SK-N-MC (cell line): Measurements from ENCODE around the gene STX11.

Experiments used
- DNase-seq: peaks from one replicate; pipeline ENCODE4 v3.0.0-alpha.2; 2011; ENCODE audit warnings: low read depth, low spot score
- H3K27ac ChIP-seq: fragments of 200-600 bp; sonication (generic); 2 replicates; pipeline ENCODE4 v1.5.1; 2016; ENCODE audit warnings: mixed run types
- H3K36me3 ChIP-seq: fragments of 200-600 bp; sonication (generic); 2 replicates; pipeline ENCODE4 v1.6.1; 2017; ENCODE audit warnings: antibody characterized with exemption, low read length, mixed read lengths; ENCODE audit not compliant: insufficient read depth
- H3K4me3 ChIP-seq: fragments of 200-600 bp; sonication (generic); 2 replicates; pipeline ENCODE4 v1.5.1; 2016
- H3K9ac ChIP-seq: fragments of 200-600 bp; sonication (generic); 2 replicates; pipeline ENCODE4 v1.8.0; 2017; ENCODE audit warnings: mixed run types, mixed read lengths; ENCODE audit not compliant: insufficient read length
- H3K9me3 ChIP-seq: fragments of 200-600 bp; sonication (generic); 2 replicates; pipeline ENCODE4 v1.6.1; 2017; ENCODE audit warnings: low read depth, mild to moderate bottlenecking, antibody characterized with exemption, low read length, moderate library complexity, mixed read lengths
- EZH2 ChIP-seq: fragments of 200-600 bp; sonication (generic); IDR thresholded peaks from one replicate; pipeline ENCODE4 v1.6.1; 2017; ENCODE audit warnings: antibody characterized with exemption
- FOXP2 ChIP-seq: optimal IDR thresholded peaks from 2 replicates; pipeline ENCODE3; 2011; ENCODE audit warnings: mild to moderate bottlenecking, moderate library complexity; ENCODE audit not compliant: insufficient read depth; ENCODE audit errors: extremely low read length, control extremely low read depth
- POLR2AphosphoS5 ChIP-seq: IDR thresholded peaks from 2 replicates; pipeline ENCODE4 v1.6.1; 2012; ENCODE audit warnings: mild to moderate bottlenecking, low read depth, low read length, borderline replicate concordance

Gene STX11

GRCh38 chr6:144148886-144149285 lies 1.4 kb upstream of the STX11 start:
- no peaks in the 10 kb centered on the region for H3K36me3 ChIP-seq
- H3K9me3 ChIP-seq: no peaks in the 10 kb centered on the region
- no peak for TF ChIP-seq EZH2
- TF ChIP-seq POLR2AphosphoS5: no peak
- TF ChIP-seq FOXP2: no peak
- H3K27ac ChIP-seq: no peak overlapping the region
- H3K4me3 ChIP-seq: no peak overlapping the region
- H3K9ac ChIP-seq: no peak overlapping the region
- no peak for DNase-seq

DNA sequence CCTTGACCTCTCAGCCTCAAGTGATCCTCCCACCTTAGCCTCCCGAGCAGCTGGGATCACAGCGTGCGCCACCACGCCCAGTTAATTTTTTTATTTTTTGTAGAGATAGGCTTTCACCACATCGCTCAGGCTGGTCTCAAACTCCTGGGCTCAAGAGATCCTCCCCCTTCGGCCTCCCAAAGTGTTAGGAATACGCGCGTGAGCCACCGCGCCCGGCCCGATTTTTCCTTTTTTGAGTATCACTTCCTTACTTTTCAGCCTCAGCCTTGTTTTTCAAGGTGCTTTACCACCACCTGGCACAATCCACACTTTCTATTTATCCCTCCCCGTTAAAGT lies 791 bp upstream of the STX11 start:
- TF ChIP-seq EZH2 (no peak), FOXP2 (no peak), POLR2AphosphoS5 (no peak)
- no peaks in the 10 kb centered on the region for H3K36me3 ChIP-seq
- no peaks in the 10 kb centered on the region for H3K9me3 ChIP-seq
- no peak overlapping the region for H3K9ac ChIP-seq
- H3K4me3 ChIP-seq: peak overlapping the region; percentile 77
- H3K27ac ChIP-seq: no peak overlapping the region
- no peak for DNase-seq

DNA sequence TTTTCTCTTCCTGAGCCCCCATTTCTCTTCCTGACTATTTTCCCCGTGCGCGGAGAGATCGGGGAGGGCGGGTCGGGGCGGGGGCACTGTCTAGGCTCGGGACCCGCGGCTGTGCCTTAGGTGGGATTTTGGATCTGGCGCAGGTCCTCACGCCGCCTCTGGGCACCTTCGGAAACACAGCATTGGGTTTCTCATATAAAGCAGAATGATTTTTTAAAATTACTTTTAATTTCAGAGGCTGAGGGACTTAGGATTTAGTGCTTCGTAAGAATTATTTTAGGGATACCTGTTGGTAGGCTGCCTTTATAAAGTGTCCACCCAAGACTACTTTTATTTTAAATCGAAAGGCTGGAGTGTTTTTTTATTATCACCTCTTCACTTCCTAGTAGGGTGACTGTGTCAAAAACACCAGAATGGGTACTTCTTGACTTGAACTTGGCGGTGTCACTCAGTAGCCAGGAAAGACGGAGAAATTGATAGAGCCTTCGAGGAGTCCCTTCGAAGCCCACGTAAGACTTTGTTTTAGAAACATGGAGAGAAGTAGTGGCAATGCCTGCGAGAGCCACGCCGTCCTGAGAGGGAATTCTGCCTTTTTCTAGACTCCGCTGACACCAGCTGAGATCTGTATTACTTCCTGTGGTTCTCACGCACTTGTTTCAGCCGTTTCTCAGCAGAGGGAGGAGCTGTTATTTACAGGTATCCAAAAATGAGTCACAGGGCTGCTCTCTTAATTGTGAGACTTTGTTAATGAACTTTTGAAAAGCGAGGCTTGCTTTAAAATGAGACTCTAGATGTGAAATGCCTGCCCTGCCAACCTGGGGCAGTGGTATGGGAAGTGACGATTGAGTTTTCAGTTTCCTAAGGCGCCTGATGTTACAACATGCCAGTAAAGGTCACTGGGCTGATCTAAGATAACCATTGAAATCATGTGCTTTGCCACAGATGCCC lies 667 bp downstream of the STX11 start:
- H3K9ac ChIP-seq: no peak overlapping the region
- no peaks in the 10 kb centered on the region for H3K9me3 ChIP-seq
- DNase-seq: no peak
- TF ChIP-seq POLR2AphosphoS5 (no peak), FOXP2 (no peak), EZH2 (no peak)
- no peak overlapping the region for H3K27ac ChIP-seq
- no peaks in the 10 kb centered on the region for H3K36me3 ChIP-seq
- peak overlapping the region; percentile 77 for H3K4me3 ChIP-seq

- Histone ChIP-seq H3K27ac (no peak overlapping the region), H3K9me3 (no peaks in the 10 kb centered on the region), H3K4me3 (no peak overlapping the region), H3K36me3 (no peaks in the 10 kb centered on the region), H3K9ac (no peak overlapping the region)
- DNase-seq: no peak
- TF ChIP-seq POLR2AphosphoS5: no peak
Measured at GRCh38 chr6:144152334-144152900, 2.1 kb downstream of the STX11 start.

DNA sequence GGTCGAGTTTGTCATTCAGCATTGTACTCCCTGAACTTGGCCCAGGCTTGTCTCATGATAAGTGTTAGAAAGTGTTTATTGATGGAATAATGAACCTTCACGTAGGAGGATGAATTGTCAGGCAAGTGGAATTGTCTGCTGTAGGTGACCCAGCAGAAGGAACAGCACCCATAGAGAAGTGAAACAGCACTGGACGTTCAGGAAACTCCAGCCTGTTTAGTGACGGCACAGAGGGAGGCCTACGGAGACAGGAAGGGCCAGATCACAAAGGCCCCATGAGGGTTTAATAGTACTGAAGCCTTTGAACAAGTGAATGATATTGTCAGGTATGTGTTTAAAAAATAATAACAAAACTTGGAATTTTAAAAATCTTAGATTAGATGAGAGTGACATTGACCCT lies 2.9 kb downstream of the STX11 start:
- Histone ChIP-seq H3K9me3 (no peaks in the 10 kb centered on the region), H3K36me3 (no peaks in the 10 kb centered on the region), H3K9ac (no peak overlapping the region), H3K4me3 (no peak overlapping the region), H3K27ac (no peak overlapping the region)
- TF ChIP-seq POLR2AphosphoS5 (no peak), FOXP2 (no peak), EZH2 (no peak)
- DNase-seq: no peak

DNA sequence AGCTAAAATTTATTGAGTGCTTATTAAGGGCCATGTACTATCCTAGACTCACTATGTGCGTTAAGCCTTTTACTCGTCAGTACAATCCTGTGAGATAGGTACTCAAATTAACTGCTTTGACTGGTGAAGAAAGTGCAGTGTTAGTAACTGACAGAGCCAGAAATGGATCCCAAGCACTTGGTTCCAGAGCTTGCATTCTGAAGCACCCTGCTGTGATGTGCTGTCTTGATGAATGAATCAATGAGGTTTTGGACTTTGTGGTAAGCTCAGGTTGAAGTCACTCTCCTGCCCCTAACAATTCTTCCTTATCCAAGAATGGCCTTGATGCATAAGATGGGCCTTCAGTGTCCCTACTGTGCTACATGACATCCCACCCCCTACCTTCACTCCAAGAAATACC lies 3.7 kb downstream of the STX11 start:
- Histone ChIP-seq H3K9ac (no peak overlapping the region), H3K36me3 (no peaks in the 10 kb centered on the region), H3K9me3 (no peaks in the 10 kb centered on the region), H3K27ac (no peak overlapping the region), H3K4me3 (no peak overlapping the region)
- no peak for TF ChIP-seq EZH2
- no peak for TF ChIP-seq POLR2AphosphoS5
- TF ChIP-seq FOXP2: no peak
- no peak for DNase-seq

DNA sequence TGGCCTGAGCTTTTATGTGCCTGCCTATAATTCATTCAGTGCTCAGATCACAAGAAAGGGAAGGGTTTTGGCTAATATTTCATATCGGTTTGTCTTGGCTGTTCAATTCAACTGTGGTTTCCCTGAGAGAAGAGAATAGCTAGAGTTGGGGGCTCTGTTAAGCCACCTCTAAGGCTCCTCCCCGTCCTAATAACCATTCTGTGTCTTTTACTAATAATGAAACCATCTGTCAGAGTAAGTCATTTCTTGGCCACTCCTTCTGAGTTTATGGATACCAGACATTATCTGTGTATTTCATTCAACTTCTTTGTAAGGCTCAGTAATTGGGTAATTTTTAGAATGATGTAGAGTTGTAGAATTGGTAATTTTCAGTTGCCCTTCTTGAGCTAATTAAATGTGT lies 5.2 kb downstream of the STX11 start:
- DNase-seq: no peak
- H3K9me3 ChIP-seq: no peaks in the 10 kb centered on the region
- H3K36me3 ChIP-seq: no peaks in the 10 kb centered on the region
- H3K27ac ChIP-seq: no peak overlapping the region
- no peak overlapping the region for H3K4me3 ChIP-seq
- H3K9ac ChIP-seq: no peak overlapping the region
- TF ChIP-seq POLR2AphosphoS5: no peak

- no peaks in the 10 kb centered on the region for H3K36me3 ChIP-seq
- TF ChIP-seq FOXP2 (no peak), POLR2AphosphoS5 (no peak), EZH2 (no peak)
- H3K9me3 ChIP-seq: no peaks in the 10 kb centered on the region
- no peak for DNase-seq
- H3K27ac ChIP-seq: no peak overlapping the region
- H3K4me3 ChIP-seq: no peak overlapping the region
- no peak overlapping the region for H3K9ac ChIP-seq
Measured at GRCh38 chr6:144156338-144156737, 6.0 kb downstream of the STX11 start.

DNA sequence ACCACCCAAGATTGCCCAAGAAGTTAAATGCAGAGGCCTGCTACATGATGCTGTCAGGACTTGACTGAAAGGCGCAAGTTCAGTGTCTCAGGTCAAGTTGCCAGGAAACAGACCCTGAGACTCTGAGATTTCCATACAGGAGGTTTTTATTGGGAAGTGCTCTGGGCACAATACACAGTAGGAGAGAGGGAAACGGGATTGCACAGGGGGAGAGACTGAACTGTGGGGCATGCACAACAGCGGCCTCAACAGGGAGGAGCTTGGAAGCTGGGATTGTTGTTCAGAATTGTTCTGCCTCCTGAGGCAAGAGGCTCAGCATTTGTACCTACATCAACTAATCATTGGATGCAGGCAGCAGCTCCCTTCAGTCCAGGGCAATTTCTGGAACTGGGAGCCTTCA lies 6.7 kb downstream of the STX11 start:
- DNase-seq: no peak
- no peaks in the 10 kb centered on the region for H3K9me3 ChIP-seq
- H3K36me3 ChIP-seq: no peaks in the 10 kb centered on the region
- no peak for TF ChIP-seq FOXP2
- TF ChIP-seq POLR2AphosphoS5: no peak
- no peak for TF ChIP-seq EZH2
- H3K9ac ChIP-seq: no peak overlapping the region
- no peak overlapping the region for H3K4me3 ChIP-seq
- no peak overlapping the region for H3K27ac ChIP-seq
